Neural progenitor cell (in vitro differentiated cells): ENCODE results near the gene C2CD4C. TPM values are rescaled to one million over a fixed set of nuclear protein-coding genes. Genes with fewer than 3 reads are reported as not detected.
"Not testable (repeated sequence)": the region's sequence is repeated elsewhere in the genome, so short reads cannot be mapped to it uniquely, and the experiment has no call there.

Experiments used
- DNase-seq: peaks from one replicate; pipeline ENCODE4 v3.0.0-alpha.2; 2016; ENCODE audit warnings: low spot score
- H2AFZ ChIP-seq: fragments of 200-600 bp; sonication (generic); replicated peaks from 2 replicates; pipeline ENCODE4 v1.6.1; 2016; ENCODE audit warnings: antibody characterized with exemption
- H3F3A ChIP-seq: fragments of 200-600 bp; sonication (generic); 2 replicates; pipeline ENCODE4 v1.6.1; 2016; ENCODE audit warnings: antibody characterized with exemption, low read depth
- H3K27ac ChIP-seq: fragments of 200-600 bp; sonication (generic); 2 replicates; pipeline ENCODE4 v1.5.1; 2016; ENCODE audit warnings: mild to moderate bottlenecking
- H3K27me3 ChIP-seq: fragments of 200-600 bp; sonication (generic); 2 replicates; pipeline ENCODE4 v1.6.1; 2016; ENCODE audit warnings: mild to moderate bottlenecking, moderate library complexity
- H3K36me3 ChIP-seq: fragments of 200-600 bp; sonication (generic); 2 replicates; pipeline ENCODE4 v1.5.1; 2016
- H3K4me1 ChIP-seq: fragments of 200-600 bp; sonication (generic); 2 replicates; pipeline ENCODE4 v1.6.1; 2016; ENCODE audit warnings: mixed run types
- H3K4me2 ChIP-seq: fragments of 200-600 bp; sonication (generic); 2 replicates; pipeline ENCODE4 v1.6.1; 2016
- H3K4me3 ChIP-seq: fragments of 200-600 bp; sonication (generic); 2 replicates; pipeline ENCODE4 v1.5.1; 2016
- H3K79me2 ChIP-seq: fragments of 200-600 bp; sonication (generic); 2 replicates; pipeline ENCODE4 v1.6.1; 2016; ENCODE audit warnings: low read depth
- H3K9ac ChIP-seq: fragments of 200-600 bp; sonication (generic); 2 replicates; pipeline ENCODE4 v1.6.1; 2016
- H3K9me3 ChIP-seq: fragments of 200-600 bp; sonication (generic); 2 replicates; pipeline ENCODE4 v1.5.1; 2016; ENCODE audit warnings: low read depth
- H4K20me1 ChIP-seq: fragments of 200-600 bp; sonication (generic); 2 replicates; pipeline ENCODE4 v1.6.1; 2016; ENCODE audit warnings: low read depth
- H3K27ac Mint-ChIP-seq: 3 replicates; pipeline ENCODE4 v1.8.0; 2021; ENCODE audit warnings: mixed read lengths
- H3K27me3 Mint-ChIP-seq: 2 replicates; pipeline ENCODE4 v1.8.0; 2022; ENCODE audit warnings: low read depth, mild to moderate bottlenecking, inconsistent platforms, moderate library complexity, mixed read lengths; ENCODE audit not compliant: insufficient read depth
- H3K36me3 Mint-ChIP-seq: 3 replicates; pipeline ENCODE4 v1.8.0; 2021; ENCODE audit warnings: mixed read lengths
- H3K4me1 Mint-ChIP-seq: 3 replicates; pipeline ENCODE4 v1.8.0; 2021; ENCODE audit warnings: mixed read lengths
- H3K4me3 Mint-ChIP-seq: 3 replicates; pipeline ENCODE4 v1.8.0; 2021; ENCODE audit warnings: mild to moderate bottlenecking, moderate library complexity, mixed read lengths
- H3K9me3 Mint-ChIP-seq: 3 replicates; pipeline ENCODE4 v1.8.0; 2020; ENCODE audit warnings: mixed read lengths
- CTCF ChIP-seq: fragments of 200-600 bp; sonication (generic); IDR thresholded peaks from 2 replicates; pipeline ENCODE4 v1.5.1; 2017; ENCODE audit warnings: antibody characterized with exemption, mild to moderate bottlenecking
- EZH2 ChIP-seq: fragments of 200-600 bp; sonication (generic); IDR thresholded peaks from 2 replicates; pipeline ENCODE4 v1.6.1; 2017; ENCODE audit warnings: antibody characterized with exemption, mild to moderate bottlenecking, moderate library complexity
- EZH2phosphoT487 ChIP-seq: fragments of 200-600 bp; sonication (generic); IDR thresholded peaks from 2 replicates; pipeline ENCODE4 v1.6.1; 2017; ENCODE audit warnings: antibody characterized with exemption
- total RNA-seq: library from RNA; depleted of rRNA; stranded (reverse); fragments of >200 nt; gene quantifications from 2 replicates; pipeline ENCODE4 v1.2.3, GENCODE V29; 2015; ENCODE audit warnings: low replicate concordance

C2CD4C gene
- total RNA-seq, 1 donor from 2014 or later: 2.3 TPM

- Mint-ChIP-seq H3K4me1 (peaks cover 7% of the 10 kb centered on the region), H3K4me3 (no peak overlapping the region), H3K27me3 (peaks cover 6% of the 10 kb centered on the region), H3K36me3 (peaks cover 3% of the 10 kb centered on the region), H3K9me3 (peaks cover 16% of the 10 kb centered on the region), H3K27ac (no peak overlapping the region)
- H2AFZ ChIP-seq: no peak overlapping the region
- H3K79me2 ChIP-seq: no peaks in the 10 kb centered on the region
- TF ChIP-seq CTCF (no peak), EZH2 (no peak), EZH2phosphoT487 (no peak)
- no peak overlapping the region for H3K9ac ChIP-seq
- no peaks in the 10 kb centered on the region for H3K9me3 ChIP-seq
- H4K20me1 ChIP-seq: no peaks in the 10 kb centered on the region
- no peaks in the 10 kb centered on the region for H3K4me1 ChIP-seq
- H3F3A ChIP-seq: peaks cover 11% of the 10 kb centered on the region
- no peak for DNase-seq
- no peak overlapping the region for H3K4me3 ChIP-seq
- H3K27me3 ChIP-seq: peaks cover under 1% of the 10 kb centered on the region
- H3K27ac ChIP-seq: no peak overlapping the region
- no peaks in the 10 kb centered on the region for H3K36me3 ChIP-seq
- H3K4me2 ChIP-seq: no peak overlapping the region
These were observed 44.7 kb upstream of the C2CD4C start for GRCh38 chr19:453606-454005.

GRCh38 chr19:452829-453228, 43.9 kb upstream of the C2CD4C start:
- Mint-ChIP-seq H3K27ac (no peak overlapping the region), H3K4me3 (no peak overlapping the region), H3K27me3 (peaks cover 6% of the 10 kb centered on the region), H3K36me3 (peaks cover 3% of the 10 kb centered on the region), H3K9me3 (peaks cover 16% of the 10 kb centered on the region), H3K4me1 (peaks cover 11% of the 10 kb centered on the region)
- Histone ChIP-seq H3K9ac (no peak overlapping the region), H2AFZ (no peak overlapping the region), H3K79me2 (no peaks in the 10 kb centered on the region), H3K27me3 (no peaks in the 10 kb centered on the region), H3K4me1 (no peaks in the 10 kb centered on the region), H3K27ac (no peak overlapping the region), H3K4me3 (no peak overlapping the region), H3K36me3 (no peaks in the 10 kb centered on the region), H3K4me2 (no peak overlapping the region), H3F3A (peaks cover 11% of the 10 kb centered on the region), H4K20me1 (no peaks in the 10 kb centered on the region), H3K9me3 (no peaks in the 10 kb centered on the region)
- no peak for DNase-seq
- TF ChIP-seq EZH2 (no peak), EZH2phosphoT487 (no peak), CTCF (no peak)

DNA sequence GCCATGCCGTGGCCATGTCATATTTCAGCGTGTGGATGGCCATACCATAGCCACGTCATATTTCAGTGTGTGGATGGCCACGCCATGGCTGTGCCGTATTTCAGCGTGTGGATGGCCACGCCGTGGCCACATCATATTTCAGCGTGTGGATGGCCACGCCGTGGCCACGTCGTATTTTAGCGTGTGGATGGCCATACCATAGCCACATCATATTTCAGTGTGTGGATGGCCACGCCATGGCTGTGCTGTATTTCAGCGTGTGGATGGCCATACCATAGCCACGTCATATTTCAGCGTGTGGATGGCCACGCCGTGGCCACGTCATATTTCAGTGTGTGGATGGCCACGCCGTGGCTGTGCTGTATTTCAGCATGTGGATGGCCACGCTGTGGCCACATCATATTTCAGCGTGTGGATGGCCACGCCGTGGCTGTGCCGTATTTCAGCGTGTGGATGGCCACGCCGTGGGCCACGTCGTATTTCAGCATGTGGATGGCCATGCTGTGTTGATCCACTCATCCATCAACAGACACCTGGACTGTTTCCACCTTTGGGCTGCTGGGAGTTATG, 42.0 kb upstream of the C2CD4C start:
- H3K4me3 ChIP-seq, H3K4me2 ChIP-seq, H3K27me3 ChIP-seq, H3K79me2 ChIP-seq, H3K4me3 Mint-ChIP-seq, H2AFZ ChIP-seq, H3K4me1 Mint-ChIP-seq, H3K36me3 ChIP-seq, H3K4me1 ChIP-seq, H3K36me3 Mint-ChIP-seq, H3K27ac ChIP-seq, H4K20me1 ChIP-seq, H3K9ac ChIP-seq, H3K27ac Mint-ChIP-seq, H3K27me3 Mint-ChIP-seq, DNase-seq, H3K9me3 ChIP-seq: not testable (repeated sequence)
- H3F3A ChIP-seq: peaks cover 11% of the 10 kb centered on the region
- peaks cover 16% of the 10 kb centered on the region for H3K9me3 Mint-ChIP-seq

DNA sequence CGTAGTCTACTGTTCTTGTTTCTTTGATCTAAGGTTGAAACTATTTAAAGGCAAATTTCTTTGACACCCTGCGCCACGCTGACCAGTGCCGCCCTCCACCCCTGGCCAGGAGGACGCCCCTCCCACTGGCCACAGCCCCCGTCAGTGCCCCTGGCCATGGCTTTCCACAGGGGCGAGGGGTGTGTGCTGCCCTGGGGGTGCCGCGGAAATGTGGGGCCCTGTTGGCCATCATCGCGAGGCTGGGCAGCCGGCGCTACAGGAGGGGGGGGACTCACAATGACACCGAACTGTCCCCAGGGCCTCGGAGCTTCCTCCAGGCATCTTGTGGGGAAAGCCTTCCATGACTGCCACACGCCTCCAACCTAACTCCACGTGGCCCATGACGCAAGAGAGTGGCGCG, 41.0 kb upstream of the C2CD4C start:
- H3K4me1 ChIP-seq: no peaks in the 10 kb centered on the region
- peaks cover 5% of the 10 kb centered on the region for H3K4me1 Mint-ChIP-seq
- H3K9ac ChIP-seq: no peak overlapping the region
- no peaks in the 10 kb centered on the region for H3K9me3 ChIP-seq
- H3F3A ChIP-seq: peaks cover 11% of the 10 kb centered on the region
- H3K4me2 ChIP-seq: no peak overlapping the region
- H3K9me3 Mint-ChIP-seq: peaks cover 16% of the 10 kb centered on the region
- no peak overlapping the region for H3K4me3 Mint-ChIP-seq
- H3K27ac ChIP-seq: no peak overlapping the region
- no peak overlapping the region for H2AFZ ChIP-seq
- no peaks in the 10 kb centered on the region for H3K36me3 Mint-ChIP-seq
- H3K79me2 ChIP-seq: no peaks in the 10 kb centered on the region
- no peak for TF ChIP-seq EZH2
- no peak for TF ChIP-seq CTCF
- no peak for TF ChIP-seq EZH2phosphoT487
- DNase-seq: no peak
- H3K27me3 ChIP-seq: no peaks in the 10 kb centered on the region
- H4K20me1 ChIP-seq: no peaks in the 10 kb centered on the region
- peaks cover 6% of the 10 kb centered on the region for H3K27me3 Mint-ChIP-seq
- no peak overlapping the region for H3K27ac Mint-ChIP-seq
- H3K4me3 ChIP-seq: no peak overlapping the region
- no peaks in the 10 kb centered on the region for H3K36me3 ChIP-seq
